Activated B cell treated with CpG ODN at 0.5 μM for 24 hours (primary cell): ENCODE measurements around the gene AK4. TPM values are rescaled to one million over a fixed set of nuclear protein-coding genes. Genes with fewer than 3 reads are reported as not detected.
"Not testable (repeated sequence)": the region's sequence is repeated elsewhere in the genome, so short reads cannot be mapped to it uniquely, and the experiment has no call there.

ENCODE experiments used
- ATAC-seq: fragments of 200-7000 bp; cut with Tn5 transposase; one replicate; pipeline ENCODE4 v1.10.0; 2021; ENCODE audit warnings: low read depth, mild to moderate bottlenecking, moderate library complexity
- CTCF ChIA-PET: fragments of 350-600 bp; sonication (Branson Sonifier 250); formaldehyde crosslinking; loops from one replicate; lab custom pipeline; 2021; ENCODE audit warnings: antibody characterized with exemption; lab: Charles Lee
- POLR2A ChIA-PET: fragments of 350-600 bp; sonication (Branson Sonifier 250); formaldehyde crosslinking; loops from one replicate; lab custom pipeline; 2021; ENCODE audit warnings: antibody characterized with exemption; lab: Charles Lee
- DNase-seq: peaks from one replicate; pipeline ENCODE4 v3.0.0; 2022
- H3K27ac Mint-ChIP-seq: one replicate; pipeline ENCODE4 v1.8.0; 2020; ENCODE audit warnings: mixed read lengths
- H3K27me3 Mint-ChIP-seq: one replicate; pipeline ENCODE4 v1.8.0; 2021; ENCODE audit warnings: mixed read lengths
- H3K36me3 Mint-ChIP-seq: one replicate; pipeline ENCODE4 v1.8.0; 2021; ENCODE audit warnings: low read depth, mixed read lengths
- H3K4me1 Mint-ChIP-seq: one replicate; pipeline ENCODE4 v1.8.0; 2021; ENCODE audit warnings: mixed read lengths
- H3K4me3 Mint-ChIP-seq: one replicate; pipeline ENCODE4 v1.8.0; 2020; ENCODE audit warnings: mild to moderate bottlenecking, mixed read lengths
- H3K9me3 Mint-ChIP-seq: one replicate; pipeline ENCODE4 v1.8.0; 2020; ENCODE audit warnings: mixed read lengths
- CTCF ChIP-seq: fragments of 200-600 bp; IDR thresholded peaks from one replicate; pipeline ENCODE4 v1.8.0; 2022; ENCODE audit warnings: antibody characterized with exemption, mild to moderate bottlenecking
- intact Hi-C: fragments of 100-400 bp; cut with micrococcal nuclease; formaldehyde crosslinking; loops from one replicate; pipeline ENCODE4 v1.15.1; 2024
- total RNA-seq: library from RNA; stranded (reverse); gene quantifications from 2 replicates; pipeline ENCODE4 v1.2.3, GENCODE V29; 2022

Gene AK4
- total RNA-seq = 1.6 and 1.8 TPM in 2 replicates

- ATAC-seq, DNase-seq, POLR2A ChIA-PET, H3K9me3 Mint-ChIP-seq, H3K36me3 Mint-ChIP-seq, H3K27ac Mint-ChIP-seq, CTCF ChIA-PET: not testable (repeated sequence)
- Mint-ChIP-seq H3K27me3 (peaks cover 43% of the 10 kb centered on the region), H3K4me3 (peak within 1 kb of the TSS; percentile 80), H3K4me1 (peaks cover 11% of the 10 kb centered on the region)
- intact Hi-C loops = loop anchor here (5.0 kb wide), 1 partner anchor 86 kb away; no protein-coding TSS in a partner anchor
Measured at GRCh38 chr1:65148178-65148547, at the start of gene AK4. Gene AK4, plus strand, starts transcription at chr1:65148203. Its CDS starts 205 bp downstream, at chr1:65148408.

GRCh38 chr1:65103807-65104206 is 44.2 kb upstream of the AK4 start:
- ChIA-PET POLR2A (no interaction called here), CTCF (no interaction called here)
- TF ChIP-seq CTCF = no peak
- no peaks in the 10 kb centered on the region for H3K36me3 Mint-ChIP-seq
- ATAC-seq (no peak), DNase-seq (no peak)
- no peaks in the 10 kb centered on the region for H3K4me1 Mint-ChIP-seq
- H3K27ac Mint-ChIP-seq = no peak overlapping the region
- no peak overlapping the region for H3K4me3 Mint-ChIP-seq
- intact Hi-C loops = no loop called here
- peaks cover 12% of the 10 kb centered on the region for H3K27me3 Mint-ChIP-seq
- peaks cover 14% of the 10 kb centered on the region for H3K9me3 Mint-ChIP-seq

GRCh38 chr1:65104854-65105534 is 43.0 kb upstream of the AK4 start:
- peaks cover 7% of the 10 kb centered on the region for H3K9me3 Mint-ChIP-seq
- ChIA-PET POLR2A (no interaction called here), CTCF (no interaction called here)
- ATAC-seq = no peak
- H3K27ac Mint-ChIP-seq = no peak overlapping the region
- peaks cover 12% of the 10 kb centered on the region for H3K27me3 Mint-ChIP-seq
- no peaks in the 10 kb centered on the region for H3K36me3 Mint-ChIP-seq
- intact Hi-C loops = no loop called here
- TF ChIP-seq CTCF = no peak
- DNase-seq = no peak
- no peak overlapping the region for H3K4me3 Mint-ChIP-seq
- H3K4me1 Mint-ChIP-seq = no peaks in the 10 kb centered on the region

- intact Hi-C loops = no loop called here
- no peak for ATAC-seq
- TF ChIP-seq CTCF = no peak
- H3K9me3 Mint-ChIP-seq = peaks cover 5% of the 10 kb centered on the region
- CTCF ChIA-PET = no interaction called here
- H3K27me3 Mint-ChIP-seq = peaks cover 12% of the 10 kb centered on the region
- H3K27ac Mint-ChIP-seq = no peak overlapping the region
- H3K4me3 Mint-ChIP-seq = no peak overlapping the region
- no peak for DNase-seq
- H3K4me1 Mint-ChIP-seq = no peaks in the 10 kb centered on the region
- no peaks in the 10 kb centered on the region for H3K36me3 Mint-ChIP-seq
- POLR2A ChIA-PET = no interaction called here
Measured at GRCh38 chr1:65105596-65105995, 42.4 kb upstream of the AK4 start.

- Mint-ChIP-seq H3K4me1 (no peaks in the 10 kb centered on the region), H3K4me3 (no peak overlapping the region), H3K36me3 (no peaks in the 10 kb centered on the region), H3K9me3 (peaks cover 7% of the 10 kb centered on the region), H3K27me3 (peaks cover 15% of the 10 kb centered on the region), H3K27ac (no peak overlapping the region)
- intact Hi-C loops = no loop called here
- ChIA-PET CTCF (no interaction called here), POLR2A (no interaction called here)
- ATAC-seq (no peak), DNase-seq (no peak)
- no peak for TF ChIP-seq CTCF
Measured at GRCh38 chr1:65108025-65108642, 39.9 kb upstream of the AK4 start.
